OCI-LY3 (cell line): ENCODE results near the gene EHBP1.

Experiments used
- H2AFZ ChIP-seq: fragments of 200-600, 300-600 bp; shearing (Covaris generic); 2 replicates; pipeline ENCODE4 v1.6.0; 2014; ENCODE audit warnings: antibody characterized with exemption, low read depth, low read length
- H3K27ac ChIP-seq: fragments of 200-600, 300-600 bp; sonication (generic); 2 replicates; pipeline ENCODE4 v1.5.1; 2014; ENCODE audit warnings: mild to moderate bottlenecking, low read length, moderate library complexity, mixed read lengths
- H3K27me3 ChIP-seq: fragments of 200-600, 300-600 bp; sonication (generic); 2 replicates; pipeline ENCODE4 v1.6.1; 2014; ENCODE audit warnings: low read depth, low read length, mixed read lengths
- H3K36me3 ChIP-seq: fragments of 200-600, 300-600 bp; sonication (generic); replicated peaks from 2 replicates; pipeline ENCODE3; 2014; ENCODE audit warnings: low read depth, low read length, mixed read lengths
- H3K4me1 ChIP-seq: fragments of 300-600, 200-600 bp; sonication (generic); 2 replicates; pipeline ENCODE4 v1.6.1; 2014; ENCODE audit warnings: low read length, mixed read lengths
- H3K4me2 ChIP-seq: fragments of 200-600, 300-600 bp; sonication (generic); 2 replicates; pipeline ENCODE4 v1.6.1; 2014; ENCODE audit warnings: low read length, mixed read lengths
- H3K4me3 ChIP-seq: fragments of 300-600, 200-600 bp; sonication (generic); 2 replicates; pipeline ENCODE4 v1.5.1; 2014; ENCODE audit warnings: antibody characterized with exemption, mild to moderate bottlenecking, low read length, moderate library complexity
- H3K79me2 ChIP-seq: fragments of 300-600, 200-600 bp; shearing (Covaris generic); 2 replicates; pipeline ENCODE4 v1.6.1; 2014; ENCODE audit warnings: mild to moderate bottlenecking, low read length, mixed read lengths
- H3K9ac ChIP-seq: fragments of 300-600, 200-600 bp; shearing (Covaris generic); 2 replicates; pipeline ENCODE4 v1.6.0; 2014; ENCODE audit warnings: mild to moderate bottlenecking, low read length, moderate library complexity
- H3K9me3 ChIP-seq: fragments of 200-600, 300-600 bp; shearing (Covaris generic); 2 replicates; pipeline ENCODE4 v1.6.1; 2014; ENCODE audit warnings: low read length, mixed read lengths; ENCODE audit not compliant: insufficient read depth
- H4K20me1 ChIP-seq: fragments of 200-600, 300-600 bp; sonication (generic); 2 replicates; pipeline ENCODE4 v1.6.1; 2016; ENCODE audit warnings: low read length, mixed read lengths; ENCODE audit not compliant: insufficient read depth
- CTCF ChIP-seq: fragments of 200-600, 300-600 bp; sonication (generic); IDR thresholded peaks from 2 replicates; pipeline ENCODE4 v1.5.1; 2014; ENCODE audit warnings: antibody characterized with exemption, low read length, low read depth
- EZH2phosphoT487 ChIP-seq: fragments of 200-600 bp; shearing (Covaris generic); IDR thresholded peaks from 2 replicates; pipeline ENCODE4 v1.6.1; 2018; ENCODE audit warnings: antibody characterized with exemption, mixed run types, low read depth

Gene EHBP1

DNA sequence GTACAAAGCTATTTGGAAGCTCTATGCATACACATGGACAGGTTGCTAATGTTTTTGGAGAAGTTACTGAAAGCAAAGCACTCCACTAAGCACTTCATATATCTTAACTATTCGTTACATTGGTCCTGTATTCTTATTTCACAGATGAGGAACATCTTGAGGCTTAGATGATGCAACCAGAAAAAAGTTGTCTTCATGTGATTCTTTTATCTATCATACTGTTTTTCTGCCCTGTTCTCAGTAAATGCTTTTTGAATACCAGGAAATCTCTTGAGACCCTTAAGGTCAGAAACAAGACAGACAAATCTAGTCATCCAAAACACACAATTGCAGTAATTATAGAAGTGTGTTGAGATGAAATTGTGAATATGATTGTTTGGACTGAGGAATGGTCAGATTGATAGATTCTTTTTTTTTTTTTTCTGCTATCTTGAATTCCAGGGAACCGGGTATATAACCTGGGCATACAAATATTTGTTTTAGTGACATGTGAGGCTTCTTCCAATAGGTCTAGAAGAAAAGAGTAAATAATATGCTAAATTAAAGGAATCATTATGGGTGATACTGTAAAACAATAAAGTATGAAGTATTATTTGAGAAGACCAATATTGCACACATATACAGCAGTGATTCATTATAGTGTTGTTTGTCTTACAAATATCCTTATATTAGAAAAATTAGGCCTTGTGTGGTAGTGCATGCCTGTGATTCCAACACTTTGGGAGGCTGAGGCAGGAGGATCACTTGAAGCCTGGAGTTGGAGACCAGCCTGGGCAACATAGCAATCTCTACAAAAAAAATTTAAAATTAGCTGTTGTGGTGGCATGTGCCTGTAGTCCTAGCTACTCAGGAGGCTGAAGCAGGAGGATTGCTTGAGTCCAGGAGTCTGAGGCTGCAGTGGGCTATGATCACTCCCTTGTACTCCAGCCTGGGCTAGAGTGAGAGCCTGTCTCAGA lies 33.7 kb downstream of the EHBP1 start:
- H3K79me2 ChIP-seq, result peaks cover 8% of the 10 kb centered on the region; the same call in 1 of the 2 replicates
- no peaks in the 10 kb centered on the region for H3K36me3 ChIP-seq
- no peak overlapping the region for H3K4me2 ChIP-seq
- no peak overlapping the region for H3K27ac ChIP-seq
- H4K20me1 ChIP-seq, result no peaks in the 10 kb centered on the region
- H3K27me3 ChIP-seq, result no peaks in the 10 kb centered on the region
- no peaks in the 10 kb centered on the region; the same call in 1 of the 2 replicates for H3K4me1 ChIP-seq
- H3K9ac ChIP-seq, result no peak overlapping the region
- H3K4me3 ChIP-seq, result no peak overlapping the region
- TF ChIP-seq EZH2phosphoT487 (no peak), CTCF (no peak)
- no peaks in the 10 kb centered on the region for H3K9me3 ChIP-seq
- H2AFZ ChIP-seq, result no peak overlapping the region

DNA sequence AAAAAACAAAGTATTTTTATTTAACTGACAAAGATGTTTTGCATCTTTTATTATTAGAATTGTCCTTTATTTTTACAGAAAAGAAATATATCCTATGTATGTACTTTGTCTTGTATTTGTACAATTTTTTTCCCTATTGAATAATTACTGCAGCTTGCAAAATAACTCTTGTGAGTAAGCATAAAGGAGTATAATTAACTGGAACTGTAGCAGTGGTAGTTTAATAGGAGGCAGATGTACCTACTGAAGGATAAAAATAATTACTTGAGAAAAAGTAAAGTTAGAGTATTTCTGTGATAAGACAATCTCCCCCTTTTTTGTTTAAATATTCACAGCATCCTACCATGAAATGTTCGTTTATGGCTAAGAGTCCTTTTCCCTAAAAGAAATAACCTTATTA lies 34.7 kb downstream of the EHBP1 start:
- H3K4me3 ChIP-seq, result no peak overlapping the region
- no peaks in the 10 kb centered on the region for H3K9me3 ChIP-seq
- no peak overlapping the region for H3K4me2 ChIP-seq
- H3K27me3 ChIP-seq, result no peaks in the 10 kb centered on the region
- no peak overlapping the region for H3K27ac ChIP-seq
- no peaks in the 10 kb centered on the region for H4K20me1 ChIP-seq
- H3K79me2 ChIP-seq, result peaks cover 5% of the 10 kb centered on the region; the same call in 1 of the 2 replicates
- TF ChIP-seq EZH2phosphoT487, result no peak
- no peak for TF ChIP-seq CTCF
- H3K36me3 ChIP-seq, result no peaks in the 10 kb centered on the region
- no peaks in the 10 kb centered on the region; the same call in 1 of the 2 replicates for H3K4me1 ChIP-seq
- H3K9ac ChIP-seq, result no peak overlapping the region
- no peak overlapping the region for H2AFZ ChIP-seq

- Histone ChIP-seq H3K9ac (no peak overlapping the region), H3K27me3 (no peaks in the 10 kb centered on the region), H3K4me2 (no peak overlapping the region), H3K27ac (no peak overlapping the region), H3K79me2 (peaks cover 5% of the 10 kb centered on the region; the same call in 1 of the 2 replicates), H3K36me3 (no peaks in the 10 kb centered on the region), H4K20me1 (no peaks in the 10 kb centered on the region), H3K4me3 (no peak overlapping the region), H2AFZ (no peak overlapping the region), H3K4me1 (no peaks in the 10 kb centered on the region; the same call in 1 of the 2 replicates), H3K9me3 (no peaks in the 10 kb centered on the region)
- TF ChIP-seq EZH2phosphoT487 (no peak), CTCF (no peak)
Measured at GRCh38 chr2:62741127-62741526, 35.6 kb downstream of the EHBP1 start.

DNA sequence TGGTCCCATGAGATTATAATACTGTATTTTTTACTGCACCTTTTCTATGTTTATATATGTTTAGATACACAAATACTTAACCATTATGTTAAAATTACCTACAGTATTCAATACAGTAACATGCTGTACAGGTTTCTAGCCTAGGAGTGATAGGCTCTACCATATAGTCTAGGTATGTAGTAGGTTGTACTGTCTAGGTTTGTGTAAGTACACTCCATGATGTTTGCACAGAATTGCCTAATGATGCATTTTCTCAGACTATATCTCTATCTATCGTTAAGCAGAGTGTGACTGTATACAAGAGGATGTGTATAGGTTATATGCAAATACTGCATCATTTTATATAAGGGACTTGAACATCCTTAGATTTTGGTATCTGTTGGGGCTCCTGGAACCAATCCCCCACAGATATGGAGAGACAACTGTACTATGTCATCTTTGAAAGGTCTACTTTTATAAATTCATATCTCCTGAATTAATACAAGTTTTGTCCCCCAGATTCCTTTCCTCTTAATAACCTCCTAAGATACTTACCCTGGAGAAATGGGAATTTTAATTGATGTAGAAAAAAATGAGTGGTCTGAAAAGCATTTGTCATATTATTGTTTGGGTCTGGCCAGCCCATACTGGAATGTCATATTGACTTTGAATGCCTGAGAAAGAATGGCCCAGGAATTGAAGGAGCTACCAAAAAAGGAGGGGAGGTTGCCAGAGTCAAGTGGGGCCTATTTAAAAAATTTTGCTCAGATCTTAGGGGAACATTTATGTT lies 36.6 kb downstream of the EHBP1 start:
- H3K27ac ChIP-seq, result no peak overlapping the region
- no peaks in the 10 kb centered on the region for H4K20me1 ChIP-seq
- no peaks in the 10 kb centered on the region for H3K9me3 ChIP-seq
- peaks cover 5% of the 10 kb centered on the region; the same call in 1 of the 2 replicates for H3K79me2 ChIP-seq
- H3K4me2 ChIP-seq, result no peak overlapping the region
- H3K4me3 ChIP-seq, result no peak overlapping the region
- no peak for TF ChIP-seq EZH2phosphoT487
- no peak for TF ChIP-seq CTCF
- H3K4me1 ChIP-seq, result no peaks in the 10 kb centered on the region; the same call in 1 of the 2 replicates
- H3K27me3 ChIP-seq, result no peaks in the 10 kb centered on the region
- H3K36me3 ChIP-seq, result no peaks in the 10 kb centered on the region
- no peak overlapping the region for H3K9ac ChIP-seq
- no peak overlapping the region for H2AFZ ChIP-seq
